MCF 10A (cell line): ENCODE results near the gene MED26. TPM values are rescaled to one million over a fixed set of nuclear protein-coding genes. Genes with fewer than 3 reads are reported as not detected.
"Not testable (repeated sequence)": the region's sequence is repeated elsewhere in the genome, so short reads cannot be mapped to it uniquely, and the experiment has no call there.

ENCODE experiments used
- Bru-seq: library from RNA; stranded (reverse); fragments of 400-500 nt; gene quantifications from one replicate; lab custom pipeline; 2021; lab: Mats Ljungman, UMichigan
- BruChase-seq, 2 experiments: library from RNA; stranded (reverse); fragments of 400-500 nt; gene quantifications; one replicate each; lab custom pipeline; 2021; lab: Mats Ljungman, UMichigan
- BruUV-seq: library from RNA; stranded (reverse); fragments of 400-500 nt; replicated peaks from 2 replicates; lab custom pipeline; 2021; lab: Mats Ljungman, UMichigan
- CTCF ChIA-PET: fragments of 300-600 bp; sonication (Branson Sonifier 250); formaldehyde crosslinking; extraction: SDS; loops from one replicate; lab custom pipeline; 2021; ENCODE audit warnings: antibody characterized with exemption, inconsistent platforms; lab: Yijun Ruan, JAX
- POLR2A ChIA-PET: fragments of 300-600, 350-650 bp; sonication (Branson Sonifier 250); formaldehyde crosslinking; extraction: SDS; loops from one replicate; lab custom pipeline; 2020; ENCODE audit warnings: antibody characterized with exemption, inconsistent platforms; lab: Yijun Ruan, JAX
- DNase-seq: peaks from one replicate; pipeline ENCODE4 v3.0.0-alpha.2; 2018; ENCODE audit not compliant: unreplicated experiment
- H3K27ac Mint-ChIP-seq: one replicate; pipeline ENCODE4 v1.8.0; 2022; ENCODE audit warnings: mild to moderate bottlenecking, low read depth, mixed read lengths; ENCODE audit not compliant: unreplicated experiment
- H3K27me3 Mint-ChIP-seq: one replicate; pipeline ENCODE4 v1.8.0; 2022; ENCODE audit warnings: mixed read lengths; ENCODE audit not compliant: insufficient read depth, unreplicated experiment
- H3K36me3 Mint-ChIP-seq: one replicate; pipeline ENCODE4 v1.8.0; 2022; ENCODE audit warnings: mild to moderate bottlenecking, moderate library complexity, mixed read lengths; ENCODE audit not compliant: insufficient read depth, unreplicated experiment
- H3K4me1 Mint-ChIP-seq: one replicate; pipeline ENCODE4 v1.8.0; 2022; ENCODE audit warnings: mixed read lengths; ENCODE audit not compliant: insufficient read depth, unreplicated experiment
- H3K4me3 Mint-ChIP-seq: one replicate; pipeline ENCODE4 v1.8.0; 2022; ENCODE audit warnings: mild to moderate bottlenecking, moderate library complexity, mixed read lengths; ENCODE audit not compliant: unreplicated experiment
- H3K9me3 Mint-ChIP-seq: one replicate; pipeline ENCODE4 v1.8.0; 2022; ENCODE audit warnings: mixed read lengths; ENCODE audit not compliant: unreplicated experiment
- CTCF ChIP-seq: fragments of 200-600 bp; IDR thresholded peaks from one replicate; pipeline ENCODE4 v1.8.0; 2022; ENCODE audit warnings: antibody characterized with exemption, mild to moderate bottlenecking; ENCODE audit not compliant: unreplicated experiment
- intact Hi-C: fragments of 100-400 bp; cut with micrococcal nuclease; formaldehyde crosslinking; loops from 2 replicates; pipeline ENCODE4 v1.14.1; 2022
- long read RNA-seq: library from polyadenylated mRNA; stranded (forward); transcript quantifications from one replicate; pipeline ENCODE4 v2.0.0, GENCODE V29; 2022
- total RNA-seq: library from RNA; stranded (reverse); gene quantifications from 2 replicates; pipeline ENCODE4 v1.2.3, GENCODE V29; 2022

MED26 gene
- total RNA-seq (11.1 and 12.9 TPM in 2 replicates), Bru-seq, nascent RNA (percentile 68 among the genes with signal in this experiment), BruChase-seq, experiment 1, labeled RNA remaining after a 6-hour chase (percentile 53 among the genes with signal in this experiment), BruChase-seq, experiment 2, labeled RNA remaining after a 2-hour chase (percentile 78 among the genes with signal in this experiment)
- long read RNA-seq, transcript MED26-202 (1 exons, 3,871 nt) = major isoform, 6 of 10 reads
- long read RNA-seq, partial matches to known transcripts = 0 of 10 reads
- long read RNA-seq, other reads (novel, unspliced or antisense) = 0 of 10 reads

GRCh38 chr19:16628183-16628983 is at the start of gene MED26:
TSS of gene MED26 (minus strand) at chr19:16628204. CDS start at chr19:16627943, 261 bp downstream.
- TSS peak; percentile 50 for BruUV-seq
- intact Hi-C loops = no loop called here
- Mint-ChIP-seq H3K27me3 (no peaks in the 10 kb centered on the region), H3K4me3 (peak within 1 kb of the TSS; percentile 92), H3K9me3 (no peaks in the 10 kb centered on the region), H3K27ac (peak within 1 kb of the TSS; percentile 95), H3K36me3 (peaks cover 17% of the 10 kb centered on the region), H3K4me1 (peaks cover 20% of the 10 kb centered on the region)
- ChIA-PET CTCF (interaction anchor here (0.6 to 1.3 kb wide), 4 partner anchors 33 to 341 kb away, joined by 3 to 6 read pairs (median 4); no protein-coding TSS in a partner anchor), POLR2A (interaction anchor here (0.6 to 5.3 kb wide), 18 partner anchors 9 to 166 kb away, joined by 3 to 41 read pairs (median 11); partner anchors contain the start of genes CALR3, CHERP, SLC35E1 and SMIM7)
- peak; percentile 92 for DNase-seq
- no peak for TF ChIP-seq CTCF

- POLR2A ChIA-PET = interaction anchor here (0.6 to 1.4 kb wide), 3 partner anchors 9 to 49 kb away, joined by 3 to 5 read pairs (median 3); no protein-coding TSS in a partner anchor
- no peak for DNase-seq
- BruUV-seq = no TSS peak
- peaks cover 5% of the 10 kb centered on the region for H3K4me1 Mint-ChIP-seq
- peaks cover 4% of the 10 kb centered on the region for H3K36me3 Mint-ChIP-seq
- no peaks in the 10 kb centered on the region for H3K27me3 Mint-ChIP-seq
- H3K9me3 Mint-ChIP-seq = no peaks in the 10 kb centered on the region
- no peak overlapping the region for H3K4me3 Mint-ChIP-seq
- H3K27ac Mint-ChIP-seq = no peak overlapping the region
- intact Hi-C loops = no loop called here
- TF ChIP-seq CTCF = no peak
- CTCF ChIA-PET = no interaction called here
Observed at GRCh38 chr19:16677055-16677454, 49.1 kb upstream of the MED26 start.

- ChIA-PET CTCF (no interaction called here), POLR2A (interaction anchor here (1.4 kb wide), 1 partner anchor 13 kb away, joined by 3 read pairs; no protein-coding TSS in a partner anchor)
- Mint-ChIP-seq H3K4me1 (peaks cover 5% of the 10 kb centered on the region), H3K27me3 (no peaks in the 10 kb centered on the region), H3K9me3 (no peaks in the 10 kb centered on the region), H3K4me3 (no peak overlapping the region), H3K27ac (no peak overlapping the region), H3K36me3 (peaks cover 4% of the 10 kb centered on the region)
- intact Hi-C loops = no loop called here
- TF ChIP-seq CTCF = no peak
- peak; percentile 15 for DNase-seq
- no TSS peak for BruUV-seq
Observed at GRCh38 chr19:16676101-16676798, 48.2 kb upstream of the MED26 start.

- H3K27me3 Mint-ChIP-seq, BruUV-seq, H3K27ac Mint-ChIP-seq, H3K4me3 Mint-ChIP-seq, H3K9me3 Mint-ChIP-seq, intact Hi-C loops, CTCF ChIA-PET, H3K4me1 Mint-ChIP-seq, H3K36me3 Mint-ChIP-seq, DNase-seq: not testable (repeated sequence)
- POLR2A ChIA-PET = interaction anchor here (0.6 kb wide), 1 partner anchor 226 kb away, joined by 4 read pairs; no protein-coding TSS in a partner anchor
Observed at GRCh38 chr19:16673839-16674238, 45.8 kb upstream of the MED26 start.
